Body of pancreas (tissue), 4 donors: ENCODE measurements around the gene LEMD2.

ENCODE experiments used
- POLR2A ChIP-seq, 3 donors: fragments of 450-650 bp; IDR thresholded peaks; one replicate each; pipeline ENCODE4 v1.6.1; 2016; ENCODE audit warnings: antibody characterized with exemption in 3 of 3, mild to moderate bottlenecking in 2 of 3
- TF ChIP-seq, protein P1 (sequence below), 7 experiments: fragments of 450-650 bp in 4 of 7; fragments of 200-600 bp in 3 of 7; sonication (generic) in 3 of 7; IDR thresholded peaks; one replicate each; pipeline ENCODE4 v1.5.1; 2016 to 2019; ENCODE audit warnings: antibody characterized with exemption in 7 of 7

DNA sequence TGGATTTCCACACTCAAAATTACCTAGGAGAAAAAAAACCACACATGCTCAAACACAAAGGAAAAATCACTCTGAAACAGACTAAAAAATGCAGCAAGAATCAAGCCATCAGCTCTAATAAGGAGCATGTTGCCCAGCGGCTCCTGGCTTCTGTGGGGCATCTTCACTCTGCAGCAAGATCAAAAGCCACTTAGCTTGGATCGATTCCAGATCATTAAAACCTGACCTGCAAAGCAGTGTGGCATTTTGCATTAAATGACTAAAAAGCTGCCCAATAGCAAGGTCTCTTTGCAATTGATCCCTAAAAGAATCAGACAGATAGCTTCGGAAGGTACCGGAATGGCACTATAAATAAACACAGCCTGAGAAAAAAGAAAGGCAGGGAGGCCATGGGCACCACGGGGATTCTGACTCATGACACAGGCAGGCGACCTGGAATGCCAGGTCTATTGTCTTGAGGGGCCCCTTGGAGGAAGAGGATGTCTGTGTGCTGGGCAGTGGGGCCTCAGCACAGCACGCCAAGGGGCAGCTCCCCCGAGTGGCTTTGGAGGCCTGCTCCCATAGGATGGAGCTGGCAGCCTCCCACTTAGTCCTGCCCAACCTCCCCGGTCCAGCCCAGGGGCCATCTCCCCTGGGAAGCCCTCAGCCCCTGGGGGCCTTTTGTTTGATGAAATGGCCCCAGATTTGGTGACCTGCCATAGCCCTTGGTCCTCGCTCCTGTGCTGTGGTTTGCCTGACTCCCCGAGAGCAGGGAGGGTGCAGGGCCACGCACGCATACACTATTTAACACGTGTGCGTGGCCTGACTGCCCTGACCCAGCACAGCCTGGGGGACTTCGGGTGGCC lies 7.6 kb downstream of the LEMD2 start:
- TF ChIP-seq, protein P1, sequence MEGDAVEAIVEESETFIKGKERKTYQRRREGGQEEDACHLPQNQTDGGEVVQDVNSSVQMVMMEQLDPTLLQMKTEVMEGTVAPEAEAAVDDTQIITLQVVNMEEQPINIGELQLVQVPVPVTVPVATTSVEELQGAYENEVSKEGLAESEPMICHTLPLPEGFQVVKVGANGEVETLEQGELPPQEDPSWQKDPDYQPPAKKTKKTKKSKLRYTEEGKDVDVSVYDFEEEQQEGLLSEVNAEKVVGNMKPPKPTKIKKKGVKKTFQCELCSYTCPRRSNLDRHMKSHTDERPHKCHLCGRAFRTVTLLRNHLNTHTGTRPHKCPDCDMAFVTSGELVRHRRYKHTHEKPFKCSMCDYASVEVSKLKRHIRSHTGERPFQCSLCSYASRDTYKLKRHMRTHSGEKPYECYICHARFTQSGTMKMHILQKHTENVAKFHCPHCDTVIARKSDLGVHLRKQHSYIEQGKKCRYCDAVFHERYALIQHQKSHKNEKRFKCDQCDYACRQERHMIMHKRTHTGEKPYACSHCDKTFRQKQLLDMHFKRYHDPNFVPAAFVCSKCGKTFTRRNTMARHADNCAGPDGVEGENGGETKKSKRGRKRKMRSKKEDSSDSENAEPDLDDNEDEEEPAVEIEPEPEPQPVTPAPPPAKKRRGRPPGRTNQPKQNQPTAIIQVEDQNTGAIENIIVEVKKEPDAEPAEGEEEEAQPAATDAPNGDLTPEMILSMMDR (IDR thresholded peaks at IDR 0.05): no peak
- no peak for TF ChIP-seq POLR2A (IDR thresholded peaks at IDR 0.05)
